Fibroblast of the aortic adventitia (primary cell): ENCODE measurements around the gene EMC6. TPM values are rescaled to one million over a fixed set of nuclear protein-coding genes. Genes with fewer than 3 reads are reported as not detected.

Source experiments
- DNase-seq: peaks from one replicate; pipeline ENCODE4 v3.0.0-alpha.2; 2010; ENCODE audit warnings: low read depth
- H3K4me3 ChIP-seq: 2 replicates; pipeline ENCODE4 v1.5.1; 2011; ENCODE audit warnings: low read depth, mild to moderate bottlenecking, control low read depth, low read length, moderate library complexity
- CTCF ChIP-seq: IDR thresholded peaks from 2 replicates; pipeline ENCODE4 v1.5.1; 2011; ENCODE audit warnings: mild to moderate bottlenecking, low read length, control low read depth, inconsistent platforms; ENCODE audit not compliant: insufficient read depth
- total RNA-seq: library from RNA; depleted of rRNA; stranded (reverse); fragments of >200 nt; gene quantifications from 2 replicates; pipeline ENCODE4 v1.2.3, GENCODE V29; 2012; ENCODE audit warnings: low replicate concordance

The EMC6 gene
- total RNA-seq, 1 donor, result 17.9 TPM

DNA sequence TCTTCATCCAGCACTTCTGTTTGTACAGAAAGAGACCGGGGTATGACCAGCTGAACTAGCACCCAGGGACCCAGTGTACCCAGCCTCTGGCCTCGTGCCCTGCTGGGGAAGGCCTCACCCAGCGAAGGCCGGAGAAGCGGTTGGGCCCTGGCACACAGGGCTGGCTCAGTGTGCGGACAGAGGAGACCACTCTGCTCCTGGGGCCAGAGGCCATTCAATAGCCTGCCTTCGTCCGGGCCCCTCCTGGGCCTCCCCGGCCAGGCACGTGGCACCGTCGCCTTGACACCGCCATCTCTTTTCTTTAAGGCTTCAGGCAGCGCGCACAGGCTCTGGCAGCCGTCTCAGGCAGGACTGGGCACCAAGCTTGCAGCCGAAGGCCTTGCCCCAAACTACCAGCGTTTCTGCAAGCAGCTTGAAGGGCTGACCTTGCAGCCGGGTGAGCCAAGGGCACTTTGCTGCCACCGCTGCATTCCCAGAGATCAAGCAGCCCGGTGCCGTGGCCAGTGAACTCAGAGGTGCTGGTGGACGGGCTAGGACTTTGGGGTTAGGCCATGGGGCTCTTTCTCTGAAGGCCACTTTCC is 8.2 kb upstream of the EMC6 start:
- no peak for DNase-seq
- no peak for TF ChIP-seq CTCF
- H3K4me3 ChIP-seq, result no peak overlapping the region

DNA sequence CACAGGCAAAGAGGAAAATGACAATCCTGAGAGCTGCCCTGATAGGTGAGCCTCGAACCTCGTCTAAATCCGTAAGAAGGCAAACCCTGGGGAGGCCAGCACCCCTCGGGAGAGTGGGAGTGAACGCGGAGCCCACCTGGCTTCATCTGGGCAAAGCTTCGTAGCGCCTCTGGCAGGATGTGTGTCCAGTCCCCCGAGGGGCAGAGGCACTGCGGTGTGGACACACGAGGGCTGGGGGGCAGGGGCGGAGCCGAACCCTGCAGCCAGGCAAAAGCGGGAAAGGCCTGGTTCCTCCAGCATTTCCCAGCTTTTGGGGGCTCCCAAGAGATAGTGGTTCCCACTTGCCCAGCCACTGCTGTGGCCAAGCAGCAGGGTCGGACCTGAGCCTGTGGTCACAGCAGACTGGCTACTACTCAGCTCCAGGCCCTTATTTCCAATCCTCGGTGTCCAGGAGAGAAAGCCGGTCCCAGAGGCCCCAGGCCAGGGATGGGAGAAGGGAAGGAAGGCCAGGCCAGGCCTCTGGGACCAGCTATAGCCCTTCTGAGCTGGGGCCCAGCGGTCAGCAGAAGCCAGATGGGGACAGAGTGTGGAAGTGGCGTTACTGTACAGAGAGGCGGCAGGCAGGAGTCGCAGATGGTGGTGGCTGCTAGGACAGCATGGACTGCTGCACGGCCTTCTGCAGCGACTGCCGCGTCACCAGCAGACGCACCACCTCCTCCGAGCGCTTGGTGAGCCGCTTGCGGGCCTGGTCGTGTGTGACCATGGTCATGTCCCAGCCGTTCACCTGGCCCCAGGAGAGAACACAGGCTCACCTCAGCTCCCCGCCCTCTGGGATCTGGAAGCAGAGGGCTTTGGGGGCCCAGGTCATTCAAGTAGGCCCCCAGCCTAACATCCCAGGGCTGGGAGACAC is 5.3 kb upstream of the EMC6 start:
- no peak for TF ChIP-seq CTCF
- H3K4me3 ChIP-seq, result no peak overlapping the region
- no peak for DNase-seq

- no peak for DNase-seq
- H3K4me3 ChIP-seq, result peak overlapping the region; percentile 61
- TF ChIP-seq CTCF, result no peak
Observed at GRCh38 chr17:3665834-3666233, 2.8 kb upstream of the EMC6 start.

DNA sequence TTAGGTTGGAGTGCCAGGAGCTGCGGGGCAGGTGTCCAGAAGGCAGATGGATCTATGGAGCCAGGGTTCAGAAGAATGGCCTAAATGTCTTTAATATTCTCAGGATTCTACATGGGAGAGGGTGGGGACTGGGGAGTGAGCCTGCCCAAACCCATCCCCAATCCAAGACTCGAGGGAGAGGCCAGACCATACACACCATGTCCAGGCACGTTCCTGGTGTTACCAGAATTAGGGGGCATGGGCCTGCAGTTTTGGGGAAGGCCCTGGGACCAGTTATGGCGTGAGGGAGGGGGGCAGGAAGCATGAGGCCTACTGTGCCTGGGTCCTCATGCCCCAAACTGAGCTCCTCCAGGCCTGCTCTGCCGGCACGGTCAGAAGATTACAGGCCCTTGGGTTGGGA is 2.1 kb upstream of the EMC6 start:
- no peak for DNase-seq
- no peak for TF ChIP-seq CTCF
- H3K4me3 ChIP-seq, result peak overlapping the region; percentile 61

GRCh38 chr17:3667366-3668278 is 990 bp upstream of the EMC6 start:
- TF ChIP-seq CTCF, result no peak
- H3K4me3 ChIP-seq, result peak overlapping the region; percentile 88
- peak; percentile 92 for DNase-seq

DNA sequence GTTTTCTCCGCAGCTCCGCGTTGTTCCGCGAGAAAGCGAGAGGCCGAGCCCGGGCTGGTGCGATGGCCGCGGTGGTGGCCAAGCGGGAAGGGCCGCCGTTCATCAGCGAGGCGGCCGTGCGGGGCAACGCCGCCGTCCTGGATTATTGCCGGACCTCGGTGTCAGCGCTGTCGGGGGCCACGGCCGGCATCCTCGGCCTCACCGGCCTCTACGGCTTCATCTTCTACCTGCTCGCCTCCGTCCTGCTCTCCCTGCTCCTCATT is 404 bp downstream of the EMC6 start:
- DNase-seq, result no peak
- H3K4me3 ChIP-seq, result peak overlapping the region; percentile 94
- no peak for TF ChIP-seq CTCF
